IPS-20b (cell line): ENCODE data around the gene CCL2.
"Not testable (repeated sequence)": the region's sequence is repeated elsewhere in the genome, so short reads cannot be mapped to it uniquely, and the experiment has no call there.

Source experiments
- H3K27ac ChIP-seq: one replicate; pipeline ENCODE4 v1.5.1; 2013; ENCODE audit warnings: low read length
- H3K27me3 ChIP-seq: 2 replicates; pipeline ENCODE4 v1.6.1; 2013; ENCODE audit warnings: mild to moderate bottlenecking, low read length, inconsistent platforms; ENCODE audit not compliant: insufficient read depth
- H3K36me3 ChIP-seq: 2 replicates; pipeline ENCODE4 v1.6.1; 2013; ENCODE audit warnings: low read depth, mild to moderate bottlenecking, inconsistent platforms, low read length, moderate library complexity; ENCODE audit not compliant: insufficient read depth
- H3K4me1 ChIP-seq: 2 replicates; pipeline ENCODE4 v1.6.1; 2013; ENCODE audit warnings: mild to moderate bottlenecking, control low read depth, inconsistent platforms, low read length, moderate library complexity; ENCODE audit not compliant: insufficient read depth
- H3K4me3 ChIP-seq: 2 replicates; pipeline ENCODE4 v1.5.1; 2013; ENCODE audit warnings: mild to moderate bottlenecking, low read length, inconsistent platforms
- H3K9ac ChIP-seq: 2 replicates; pipeline ENCODE4 v1.6.1; 2013; ENCODE audit warnings: low read depth, mild to moderate bottlenecking, inconsistent platforms, low read length, moderate library complexity
- H3K9me3 ChIP-seq: 2 replicates; pipeline ENCODE4 v1.6.1; 2013; ENCODE audit warnings: mild to moderate bottlenecking, low read depth, low read length, inconsistent platforms; ENCODE audit not compliant: insufficient read depth

Gene CCL2

GRCh38 chr17:34226011-34226743 is 28.9 kb upstream of the CCL2 start:
- Histone ChIP-seq H3K9me3 (peaks cover 21% of the 10 kb centered on the region), H3K27ac (no peak overlapping the region), H3K4me3 (no peak overlapping the region), H3K36me3 (no peaks in the 10 kb centered on the region), H3K27me3 (no peaks in the 10 kb centered on the region), H3K4me1 (no peaks in the 10 kb centered on the region; the same call in 1 of the 2 replicates), H3K9ac (no peak overlapping the region)

DNA sequence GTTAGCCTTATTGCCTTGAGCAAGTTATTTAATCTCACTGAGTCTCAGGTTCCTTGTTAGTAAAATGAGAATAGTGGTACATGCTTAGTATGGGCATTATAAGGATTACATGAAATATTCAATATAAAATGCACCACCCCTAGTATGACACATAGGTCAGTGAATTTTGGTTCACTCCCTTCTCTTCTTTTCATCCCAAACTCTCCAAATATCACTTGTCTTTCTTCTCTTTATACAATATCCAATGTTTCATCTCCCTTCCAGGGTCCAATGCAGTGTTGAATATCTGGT is 28.4 kb upstream of the CCL2 start:
- peaks cover 21% of the 10 kb centered on the region for H3K9me3 ChIP-seq
- H3K27me3 ChIP-seq = no peaks in the 10 kb centered on the region
- no peaks in the 10 kb centered on the region for H3K36me3 ChIP-seq
- no peak overlapping the region for H3K9ac ChIP-seq
- H3K27ac ChIP-seq = no peak overlapping the region
- no peak overlapping the region for H3K4me3 ChIP-seq
- no peaks in the 10 kb centered on the region; the same call in 1 of the 2 replicates for H3K4me1 ChIP-seq

GRCh38 chr17:34227293-34227692 is 27.8 kb upstream of the CCL2 start:
- H3K27ac ChIP-seq, H3K9ac ChIP-seq, H3K36me3 ChIP-seq, H3K4me3 ChIP-seq, H3K4me1 ChIP-seq, H3K27me3 ChIP-seq: not testable (repeated sequence)
- H3K9me3 ChIP-seq = peaks cover 21% of the 10 kb centered on the region

GRCh38 chr17:34227707-34228106 is 27.4 kb upstream of the CCL2 start:
- Histone ChIP-seq H3K4me1 (no peaks in the 10 kb centered on the region; the same call in 1 of the 2 replicates), H3K9ac (no peak overlapping the region), H3K36me3 (no peaks in the 10 kb centered on the region), H3K4me3 (no peak overlapping the region), H3K9me3 (peaks cover 21% of the 10 kb centered on the region), H3K27ac (no peak overlapping the region), H3K27me3 (no peaks in the 10 kb centered on the region)

DNA sequence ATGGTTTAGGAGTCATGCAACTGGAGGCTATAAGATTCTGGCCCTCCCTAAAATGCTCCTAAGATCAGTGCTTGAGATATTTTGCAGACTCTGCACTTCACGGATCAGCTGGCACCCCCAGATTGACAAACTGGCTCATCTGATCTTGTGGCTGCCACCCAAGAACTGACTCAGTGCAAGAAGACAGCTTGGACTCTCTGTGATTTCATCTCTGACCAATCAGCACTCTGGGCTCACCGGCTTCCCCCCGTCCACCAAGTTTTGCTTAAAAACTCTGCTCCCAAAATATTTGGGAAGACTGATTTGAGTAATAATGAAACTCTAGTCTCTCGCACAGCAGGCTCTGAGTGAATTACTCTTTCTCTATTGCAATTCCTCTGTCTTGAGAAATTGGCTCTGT is 26.3 kb upstream of the CCL2 start:
- no peak overlapping the region for H3K27ac ChIP-seq
- H3K27me3 ChIP-seq = no peaks in the 10 kb centered on the region

GRCh38 chr17:34230342-34230741 is 24.7 kb upstream of the CCL2 start:
- Histone ChIP-seq H3K27ac (no peak overlapping the region), H3K27me3 (no peaks in the 10 kb centered on the region), H3K4me1 (peaks cover 4% of the 10 kb centered on the region), H3K36me3 (no peaks in the 10 kb centered on the region), H3K9ac (no peak overlapping the region), H3K9me3 (peaks cover 21% of the 10 kb centered on the region), H3K4me3 (no peak overlapping the region)

More for the DNA sequence above, 26.3 kb upstream of the CCL2 start:
- Histone ChIP-seq H3K36me3 (no peaks in the 10 kb centered on the region), H3K9ac (no peak overlapping the region), H3K4me3 (no peak overlapping the region), H3K4me1 (no peaks in the 10 kb centered on the region; the same call in 1 of the 2 replicates), H3K9me3 (peaks cover 21% of the 10 kb centered on the region)

DNA sequence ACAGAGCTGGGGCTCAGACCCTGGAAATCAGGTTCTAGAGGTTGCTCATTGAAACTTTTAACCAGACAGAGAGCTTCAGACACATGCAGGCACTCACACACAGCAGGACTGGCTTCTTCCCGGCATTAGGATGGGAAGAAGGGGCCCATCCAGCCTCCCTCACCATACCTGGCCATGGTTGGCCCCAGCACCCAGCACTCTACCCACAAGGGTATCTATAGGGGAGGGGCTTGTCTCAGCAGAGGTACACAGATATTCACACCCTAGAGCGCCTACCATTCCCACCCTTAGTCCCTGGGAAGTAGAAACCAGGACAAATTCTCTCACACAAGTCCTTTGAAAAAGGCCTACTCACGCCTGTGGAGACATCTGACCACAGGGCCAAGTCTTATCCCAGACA is 20.5 kb upstream of the CCL2 start:
- no peak overlapping the region for H3K27ac ChIP-seq
- peaks cover 12% of the 10 kb centered on the region; the same call in 1 of the 2 replicates for H3K9me3 ChIP-seq

DNA sequence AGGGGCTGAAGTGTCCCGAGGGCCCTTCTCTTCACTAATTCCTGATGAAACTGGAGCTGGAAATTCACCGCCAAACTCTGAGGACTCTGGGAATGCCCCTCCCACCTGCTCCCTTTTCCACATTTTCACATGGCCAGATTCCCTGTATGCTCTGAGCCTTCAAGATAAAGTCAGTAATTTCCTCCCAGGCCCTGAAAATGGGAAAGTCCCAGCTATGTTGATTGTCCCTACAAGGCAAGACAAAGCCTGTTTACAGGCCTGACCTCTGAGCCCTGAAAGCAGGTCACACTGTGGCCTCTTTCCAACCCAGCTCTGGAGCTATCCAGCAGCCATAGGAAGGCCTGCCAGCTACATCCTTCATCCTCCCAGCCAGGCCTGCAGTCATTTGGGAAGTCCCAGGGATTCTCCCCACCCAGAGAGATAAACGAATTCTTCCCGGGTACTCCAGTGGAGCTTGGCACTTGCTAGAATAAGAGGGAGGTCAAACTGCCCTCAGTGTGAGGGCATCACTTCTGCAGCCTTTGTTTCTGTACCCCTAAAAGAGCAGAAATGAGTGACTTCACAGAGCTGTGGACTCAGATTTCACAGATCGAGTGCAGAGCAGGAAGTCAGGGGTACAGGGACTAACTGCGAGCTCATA is 19.6 kb upstream of the CCL2 start:
- H3K9me3 ChIP-seq = peaks cover 3% of the 10 kb centered on the region; the same call in 1 of the 2 replicates
- H3K27me3 ChIP-seq = no peaks in the 10 kb centered on the region
- no peak overlapping the region for H3K27ac ChIP-seq
- peaks cover 4% of the 10 kb centered on the region for H3K4me1 ChIP-seq
- H3K36me3 ChIP-seq = no peaks in the 10 kb centered on the region
- H3K9ac ChIP-seq = no peak overlapping the region; the same call in 1 of the 2 replicates
- H3K4me3 ChIP-seq = no peak overlapping the region

More for the DNA sequence above, 20.5 kb upstream of the CCL2 start:
- Histone ChIP-seq H3K4me1 (peaks cover 4% of the 10 kb centered on the region), H3K27me3 (no peaks in the 10 kb centered on the region), H3K9ac (no peak overlapping the region; the same call in 1 of the 2 replicates), H3K36me3 (no peaks in the 10 kb centered on the region), H3K4me3 (no peak overlapping the region)

DNA sequence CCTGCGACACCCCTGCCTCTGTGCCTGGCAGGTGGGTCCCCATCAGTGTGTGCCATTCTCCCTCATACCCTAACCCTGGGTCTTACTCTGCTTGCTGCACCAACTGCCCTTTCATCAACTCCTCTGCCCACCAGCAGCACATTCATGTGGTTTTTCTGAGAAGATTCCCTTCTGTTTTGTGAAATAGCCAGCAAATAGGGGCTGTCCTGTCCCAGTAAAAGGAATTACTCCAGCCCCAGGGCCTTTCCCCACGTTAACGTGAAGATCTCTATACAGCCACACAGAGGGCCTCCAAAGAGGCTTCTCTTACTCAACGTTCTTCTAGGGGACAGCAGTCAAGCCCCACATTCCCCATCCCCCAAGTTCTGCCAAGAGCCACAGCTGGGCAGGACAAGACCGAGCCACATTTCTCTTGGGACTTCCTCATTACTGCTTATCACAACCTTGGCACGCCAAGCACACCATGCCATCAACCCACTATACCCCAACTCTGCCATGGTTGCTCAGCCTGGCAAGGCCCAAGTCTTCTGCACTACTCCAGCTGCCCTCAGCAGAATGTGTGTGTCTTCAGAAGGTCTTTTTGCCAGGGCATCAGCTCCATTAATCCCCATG is 18.7 kb upstream of the CCL2 start:
- Histone ChIP-seq H3K9me3 (no peaks in the 10 kb centered on the region), H3K36me3 (no peaks in the 10 kb centered on the region), H3K27me3 (no peaks in the 10 kb centered on the region), H3K4me3 (no peak overlapping the region), H3K9ac (no peak overlapping the region), H3K27ac (no peak overlapping the region), H3K4me1 (peaks cover 4% of the 10 kb centered on the region)

- no peak overlapping the region for H3K9ac ChIP-seq
- H3K27ac ChIP-seq = no peak overlapping the region
- H3K9me3 ChIP-seq = no peaks in the 10 kb centered on the region
- peaks cover 7% of the 10 kb centered on the region for H3K4me1 ChIP-seq
- no peaks in the 10 kb centered on the region for H3K27me3 ChIP-seq
- H3K4me3 ChIP-seq = no peak overlapping the region
- H3K36me3 ChIP-seq = no peaks in the 10 kb centered on the region
Measured at GRCh38 chr17:34237458-34237857, 17.6 kb upstream of the CCL2 start.

GRCh38 chr17:34241062-34241461 is 14.0 kb upstream of the CCL2 start:
- no peaks in the 10 kb centered on the region for H3K27me3 ChIP-seq
- H3K27ac ChIP-seq = no peak overlapping the region
- H3K36me3 ChIP-seq = no peaks in the 10 kb centered on the region
- no peak overlapping the region for H3K9ac ChIP-seq
- H3K4me3 ChIP-seq = no peak overlapping the region
- H3K4me1 ChIP-seq = peaks cover 3% of the 10 kb centered on the region; the same call in 1 of the 2 replicates
- no peaks in the 10 kb centered on the region for H3K9me3 ChIP-seq
